Thyroid gland (tissue), 4 donors: ENCODE data around the gene SLC35B3. TPM values are rescaled to one million over a fixed set of nuclear protein-coding genes. Genes with fewer than 3 reads are reported as not detected.

Experiments
- DNase-seq, 2 donors: peaks; one replicate each; pipeline ENCODE4 v3.0.0-alpha.2; 2019
- H3K27ac ChIP-seq, 3 donors: fragments of 200-600 bp; sonication (generic); 1 replicate in 2 of 3; 2 replicates in 1 of 3; pipeline ENCODE4 v1.5.1; 2016 to 2019; ENCODE audit warnings: mild to moderate bottlenecking in 1 of 3, moderate library complexity in 1 of 3
- H3K27me3 ChIP-seq: fragments of 200-600 bp; sonication (generic); one replicate; pipeline ENCODE4 v1.5.1; 2019
- H3K36me3 ChIP-seq, 2 donors: fragments of 200-600 bp; sonication (generic); one replicate each; pipeline ENCODE4 v1.5.1; 2016 to 2019
- H3K4me1 ChIP-seq, 2 donors: fragments of 200-600 bp; sonication (generic); one replicate each; pipeline ENCODE4 v1.5.1; 2017 to 2019
- H3K4me3 ChIP-seq, 3 donors: fragments of 200-600 bp; sonication (generic); replicated peaks in 1 of 3; 1 replicate in 2 of 3; 2 replicates in 1 of 3; pipeline ENCODE4 v1.5.1; 2016; ENCODE audit warnings: mild to moderate bottlenecking in 1 of 3
- H3K9me3 ChIP-seq: fragments of 200-600 bp; sonication (generic); one replicate; pipeline ENCODE4 v1.5.1; 2017
- POLR2A ChIP-seq, 2 donors: fragments of 450-650 bp; IDR thresholded peaks; one replicate each; pipeline ENCODE4 v1.6.1; 2017; ENCODE audit warnings: antibody characterized with exemption in 2 of 2, mild to moderate bottlenecking in 2 of 2, moderate library complexity in 1 of 2
- WGBS, 2 donors: methylation state at CpG; one replicate each; pipeline ENCODE4 v1.1.5; 2017; 5-methylcytosine and 5-hydroxymethylcytosine counted together
- intact Hi-C: fragments of 100-400 bp; cut with DNase I; formaldehyde crosslinking; loops from one replicate; pipeline ENCODE4 v1.15.1; 2023
- total RNA-seq, 4 donors: library from RNA; depleted of rRNA; stranded (reverse); fragments of >200 nt; gene quantifications; one replicate each; pipeline ENCODE4 v1.2.3, GENCODE V29; 2016
- TF ChIP-seq, protein P1 (sequence below), 6 experiments: fragments of 200-600 bp in 3 of 6; fragments of 450-650 bp in 3 of 6; sonication (generic) in 3 of 6; IDR thresholded peaks; one replicate each; pipeline ENCODE4 v1.5.1; 2016 to 2019; ENCODE audit warnings: antibody characterized with exemption in 6 of 6, mild to moderate bottlenecking in 2 of 6, inconsistent platforms in 1 of 6, moderate library complexity in 1 of 6

SLC35B3 gene
- total RNA-seq, 4 donors from 2014 or later: 25.0 to 34.6 (median 28.4) TPM

DNA sequence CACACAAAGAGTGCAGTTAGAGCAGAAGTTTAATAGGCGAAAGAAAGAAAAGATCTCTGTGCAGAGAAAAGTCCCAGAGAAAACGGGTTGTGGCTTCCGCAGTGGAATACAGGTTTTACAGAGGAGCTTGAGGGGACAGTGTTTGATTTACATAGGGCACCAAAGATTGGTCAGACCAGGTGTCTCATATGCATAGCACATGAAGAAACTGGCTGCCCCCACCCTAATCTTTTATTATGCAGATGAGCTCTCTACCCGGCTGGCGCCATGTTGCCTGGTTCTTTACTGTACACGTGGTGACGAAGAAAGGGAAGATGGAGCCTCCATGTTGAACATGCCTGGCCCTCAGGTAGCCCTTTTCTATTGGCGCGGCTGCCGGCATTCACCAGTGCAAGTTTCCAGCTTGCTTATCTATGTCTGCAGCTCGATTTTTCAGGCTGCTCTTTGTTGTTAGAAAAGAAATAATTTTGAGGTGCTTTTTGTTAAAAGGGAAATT lies 47.4 kb downstream of the SLC35B3 start:
- Histone ChIP-seq H3K36me3 (no peaks in the 10 kb centered on the region), H3K4me1 (peaks cover 0 to 3% of the 10 kb centered on the region in 2 donors), H3K27ac (no peak overlapping the region), H3K4me3 (no peak overlapping the region), H3K9me3 (no peaks in the 10 kb centered on the region), H3K27me3 (no peaks in the 10 kb centered on the region)
- intact Hi-C loops: no loop called here
- DNase-seq: no peak
- TF ChIP-seq, protein P1, sequence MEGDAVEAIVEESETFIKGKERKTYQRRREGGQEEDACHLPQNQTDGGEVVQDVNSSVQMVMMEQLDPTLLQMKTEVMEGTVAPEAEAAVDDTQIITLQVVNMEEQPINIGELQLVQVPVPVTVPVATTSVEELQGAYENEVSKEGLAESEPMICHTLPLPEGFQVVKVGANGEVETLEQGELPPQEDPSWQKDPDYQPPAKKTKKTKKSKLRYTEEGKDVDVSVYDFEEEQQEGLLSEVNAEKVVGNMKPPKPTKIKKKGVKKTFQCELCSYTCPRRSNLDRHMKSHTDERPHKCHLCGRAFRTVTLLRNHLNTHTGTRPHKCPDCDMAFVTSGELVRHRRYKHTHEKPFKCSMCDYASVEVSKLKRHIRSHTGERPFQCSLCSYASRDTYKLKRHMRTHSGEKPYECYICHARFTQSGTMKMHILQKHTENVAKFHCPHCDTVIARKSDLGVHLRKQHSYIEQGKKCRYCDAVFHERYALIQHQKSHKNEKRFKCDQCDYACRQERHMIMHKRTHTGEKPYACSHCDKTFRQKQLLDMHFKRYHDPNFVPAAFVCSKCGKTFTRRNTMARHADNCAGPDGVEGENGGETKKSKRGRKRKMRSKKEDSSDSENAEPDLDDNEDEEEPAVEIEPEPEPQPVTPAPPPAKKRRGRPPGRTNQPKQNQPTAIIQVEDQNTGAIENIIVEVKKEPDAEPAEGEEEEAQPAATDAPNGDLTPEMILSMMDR (IDR thresholded peaks at IDR 0.05): no peak
- TF ChIP-seq POLR2A (IDR thresholded peaks at IDR 0.05): no peak
- WGBS, 2 donors: 83 to 84% methylated on average over 11 of the region's 11 CpGs

DNA sequence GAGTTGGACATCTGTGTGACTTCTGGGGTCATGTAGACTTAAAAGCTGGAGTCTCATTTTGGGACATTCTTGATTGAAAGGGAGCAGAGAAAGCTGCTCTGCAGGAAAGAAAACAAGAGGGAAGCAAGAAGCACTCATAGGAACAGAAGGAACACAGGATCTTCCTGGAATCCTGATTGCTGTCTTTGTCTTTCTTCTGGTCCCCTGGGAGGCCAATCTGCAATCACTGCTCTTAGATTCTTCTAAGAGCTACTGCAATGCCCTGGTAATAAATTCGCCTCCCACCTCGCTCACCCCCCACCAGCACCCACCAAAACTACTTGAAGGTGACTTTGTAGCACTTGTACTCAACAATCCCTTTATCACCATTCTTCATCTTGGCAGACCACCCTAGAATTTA lies 51.8 kb downstream of the SLC35B3 start:
- Histone ChIP-seq H3K36me3 (no peaks in the 10 kb centered on the region), H3K4me3 (no peak overlapping the region), H3K27me3 (no peaks in the 10 kb centered on the region), H3K9me3 (no peaks in the 10 kb centered on the region), H3K4me1 (peaks cover 6 to 8% of the 10 kb centered on the region in 2 donors), H3K27ac (no peak overlapping the region)
- WGBS, 2 donors: 85 to 89% methylated on average over 2 of the region's 2 CpGs
- DNase-seq: no peak
- TF ChIP-seq POLR2A (IDR thresholded peaks at IDR 0.05): no peak
- TF ChIP-seq, protein P1 (IDR thresholded peaks at IDR 0.05): no peak
- intact Hi-C loops: no loop called here

DNA sequence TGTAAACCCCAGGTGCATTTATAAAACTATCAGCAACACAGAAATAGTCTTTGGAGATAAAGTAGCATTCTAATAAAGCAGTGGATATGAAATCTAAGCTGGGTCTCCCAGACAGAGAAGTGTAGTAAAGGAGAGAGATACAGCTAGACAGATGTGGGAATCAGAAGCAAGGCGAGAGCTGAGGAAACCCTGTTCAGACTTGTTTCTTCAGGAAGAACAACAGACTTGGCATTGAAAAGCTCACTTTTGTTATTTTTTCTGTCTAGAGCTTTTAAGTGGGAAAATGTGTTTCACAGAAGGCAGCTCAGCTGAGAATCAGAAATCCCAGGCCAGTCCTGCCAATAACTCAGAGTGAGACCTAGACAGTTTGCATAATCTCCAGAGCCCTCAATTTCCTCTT lies 52.9 kb downstream of the SLC35B3 start:
- H3K9me3 ChIP-seq: no peaks in the 10 kb centered on the region
- no peak overlapping the region for H3K4me3 ChIP-seq
- intact Hi-C loops: no loop called here
- no peaks in the 10 kb centered on the region for H3K27me3 ChIP-seq
- H3K27ac ChIP-seq: no peak overlapping the region
- TF ChIP-seq, protein P1 (IDR thresholded peaks at IDR 0.05): no peak
- TF ChIP-seq POLR2A (IDR thresholded peaks at IDR 0.05): no peak
- WGBS, 2 donors: 5 to 21% methylated on average over 1 of the region's 1 CpG
- H3K4me1 ChIP-seq: peaks cover 6 to 8% of the 10 kb centered on the region in 2 donors
- no peaks in the 10 kb centered on the region for H3K36me3 ChIP-seq
- peak; percentile 15 to 29 for DNase-seq

DNA sequence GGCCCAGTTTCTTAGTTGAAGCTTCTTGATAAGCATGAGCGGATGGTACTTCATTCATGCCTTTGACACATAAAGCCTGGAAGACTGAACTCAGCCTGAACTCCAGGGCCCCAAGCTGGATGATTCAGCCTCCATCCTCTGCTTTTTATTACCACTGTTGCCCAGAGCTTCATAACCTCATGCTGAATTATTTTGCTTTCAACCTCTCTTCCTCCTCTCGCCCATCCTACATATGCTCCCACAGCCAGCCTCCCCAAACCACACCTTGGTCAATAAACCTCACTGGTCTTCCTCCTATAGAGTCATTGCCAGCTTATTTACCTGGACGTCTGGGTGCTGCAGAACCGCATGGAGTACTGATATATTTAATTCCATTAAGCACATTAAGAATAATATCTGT lies 59.4 kb downstream of the SLC35B3 start:
- Histone ChIP-seq H3K27me3 (no peaks in the 10 kb centered on the region), H3K36me3 (no peaks in the 10 kb centered on the region), H3K4me1 (no peaks in the 10 kb centered on the region), H3K27ac (no peak overlapping the region), H3K4me3 (no peak overlapping the region), H3K9me3 (no peaks in the 10 kb centered on the region)
- no peak for DNase-seq
- WGBS, 2 donors: 85 to 92% methylated on average over 4 of the region's 4 CpGs
- TF ChIP-seq POLR2A (IDR thresholded peaks at IDR 0.05): no peak
- TF ChIP-seq, protein P1 (IDR thresholded peaks at IDR 0.05): no peak
- intact Hi-C loops: no loop called here
